Adipose tissue (tissue), 3 donors: ENCODE results near the gene DCLK3. TPM values are rescaled to one million over a fixed set of nuclear protein-coding genes. Genes with fewer than 3 reads are reported as not detected.

ENCODE experiments used
- H3K27ac ChIP-seq: one replicate; pipeline ENCODE4 v1.5.1; 2013; ENCODE audit warnings: low read depth, low read length
- WGBS, 3 donors: extraction: QIAGEN DNeasy Blood & Tissue Kit; methylation state at CpG; one replicate each; pipeline ENCODE4 v1.1.7; 2013; 5-methylcytosine and 5-hydroxymethylcytosine counted together
- polyA plus RNA-seq, 3 donors: library from polyadenylated mRNA; stranded (reverse); fragments of 200-250 nt; gene quantifications; one replicate each; pipeline ENCODE4 v1.2.3, GENCODE V29; 2013
- donor health status: healthy with polysubstance abuse.
- donor health status: Bipolar disorder and iron deficiency.
- donor health status: healthy.

The DCLK3 gene
- polyA plus RNA-seq, 3 donors = 0.05 to 0.31 (median 0.22) TPM

DNA sequence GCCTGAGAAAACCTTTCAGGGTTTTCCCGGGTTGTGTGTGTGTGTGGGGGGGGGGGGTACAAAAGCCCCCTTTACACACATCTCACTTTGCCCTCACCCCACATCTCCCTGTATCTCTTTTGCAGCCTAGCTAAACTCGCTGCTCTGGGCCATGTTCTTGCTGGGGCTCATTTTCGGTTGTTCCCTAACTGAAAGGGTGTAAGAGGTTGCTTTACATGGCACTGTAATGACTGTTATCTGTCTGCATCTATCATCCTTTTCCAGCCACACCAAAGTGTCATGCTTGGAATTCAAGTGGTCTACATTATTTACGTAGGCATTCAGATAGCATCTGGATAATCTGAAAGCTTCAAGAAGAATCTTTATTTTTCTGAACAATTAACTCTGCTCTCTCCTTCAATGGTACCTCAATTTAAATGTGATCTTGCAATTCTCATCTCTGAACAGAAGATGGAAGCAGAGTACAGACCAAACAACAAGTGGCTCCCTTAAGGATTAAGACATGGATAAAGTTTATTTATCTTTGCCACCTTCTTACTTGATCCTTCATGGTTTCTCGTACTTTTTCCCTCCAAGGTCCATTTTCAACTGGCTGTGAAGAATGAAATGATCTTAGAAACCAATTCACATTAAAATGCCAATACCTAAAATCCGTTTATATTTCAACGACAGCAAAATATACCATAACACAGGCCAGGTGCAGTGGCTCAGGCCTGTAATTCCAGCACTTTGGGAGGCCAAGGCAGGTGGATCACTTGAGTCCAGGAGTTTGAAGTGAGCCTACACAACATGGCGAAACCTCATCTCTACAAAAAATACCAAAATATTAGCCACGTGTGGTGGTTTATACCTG, 34.9 kb downstream of the DCLK3 start:
- H3K27ac ChIP-seq = no peak overlapping the region
- 49 to 55% (median 50%) methylated on average over 9 of the region's 9 CpGs for WGBS, 3 donors

DNA sequence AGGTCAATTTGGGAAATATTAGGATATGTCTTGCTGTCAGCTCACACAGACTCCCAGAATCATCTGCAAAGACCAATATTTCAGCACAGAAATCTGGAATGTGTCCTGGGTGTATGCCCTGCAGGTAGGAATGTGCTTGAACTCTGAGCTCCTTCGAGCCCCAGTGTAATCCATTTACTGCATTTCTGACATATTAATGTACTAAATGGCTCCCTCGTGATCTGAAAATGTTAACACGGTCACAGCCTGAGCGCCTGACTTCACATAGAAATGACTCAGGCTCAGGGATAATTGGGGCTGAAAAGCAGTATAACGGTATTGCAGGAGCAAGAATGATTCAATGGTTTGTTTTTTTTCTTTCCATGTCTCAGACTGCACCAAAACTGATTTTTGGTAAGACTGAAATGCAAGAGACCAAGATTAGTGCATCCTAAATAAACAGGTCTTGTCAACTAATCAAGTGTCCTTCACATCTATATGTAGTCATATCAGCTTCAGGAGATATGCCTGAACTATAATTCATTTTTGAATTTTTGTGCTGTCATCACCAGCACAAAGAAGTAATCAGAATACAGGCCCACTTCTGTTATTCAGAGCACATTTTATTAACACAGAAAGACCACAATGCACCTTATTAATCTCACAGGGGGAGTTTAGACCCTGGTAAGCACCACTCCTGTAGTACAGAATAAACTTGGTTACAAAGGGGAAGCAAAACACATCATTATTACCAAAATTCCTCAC, 49.8 kb downstream of the DCLK3 start:
- WGBS, 3 donors = 56 to 68% (median 64%) methylated on average over 5 of the region's 5 CpGs
- H3K27ac ChIP-seq = no peak overlapping the region

DNA sequence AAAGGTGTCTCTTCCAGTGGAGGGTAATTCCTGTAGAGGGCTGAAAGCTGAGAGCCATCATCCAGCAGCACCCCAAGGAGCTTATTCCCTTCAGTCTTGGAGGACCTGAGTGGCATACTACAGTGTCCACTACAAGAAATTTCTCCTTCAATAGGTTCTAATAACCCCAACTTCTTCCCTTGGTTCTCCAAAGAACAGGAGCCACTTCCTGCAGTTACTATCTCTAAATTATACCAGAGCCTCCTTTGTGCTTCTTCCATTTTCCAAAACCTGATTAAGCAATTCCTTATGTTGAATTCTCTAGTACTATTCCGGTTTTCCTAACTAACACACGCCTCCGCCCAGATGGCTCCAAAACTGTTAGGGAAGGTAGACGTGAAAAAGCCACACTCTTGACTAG, 50.4 kb downstream of the DCLK3 start:
- H3K27ac ChIP-seq = no peak overlapping the region
- 86 to 95% (median 89%) methylated on average over 4 of the region's 4 CpGs for WGBS, 3 donors

DNA sequence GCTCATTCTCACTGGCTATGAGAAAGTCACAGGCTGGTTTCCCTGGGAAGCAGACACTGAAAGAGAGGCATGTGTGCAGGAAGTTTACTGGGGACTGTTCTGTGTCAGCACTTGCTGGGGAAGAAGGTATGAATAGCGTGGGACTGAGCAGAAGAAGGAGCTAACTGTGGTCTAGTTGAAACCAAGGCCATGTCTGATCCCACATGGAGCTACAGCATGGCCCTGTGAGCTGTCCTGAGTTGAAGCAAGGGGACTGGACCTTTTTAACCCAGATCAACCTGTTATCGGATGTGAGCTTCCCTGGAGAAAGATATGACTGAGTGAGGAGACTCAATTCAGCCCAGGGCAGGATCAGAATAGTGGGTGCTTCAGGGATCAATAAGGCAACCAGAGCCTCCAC, 53.7 kb downstream of the DCLK3 start:
- H3K27ac ChIP-seq = no peak overlapping the region
- WGBS, 3 donors = 55 to 89% (median 63%) methylated on average over 2 of the region's 2 CpGs

DNA sequence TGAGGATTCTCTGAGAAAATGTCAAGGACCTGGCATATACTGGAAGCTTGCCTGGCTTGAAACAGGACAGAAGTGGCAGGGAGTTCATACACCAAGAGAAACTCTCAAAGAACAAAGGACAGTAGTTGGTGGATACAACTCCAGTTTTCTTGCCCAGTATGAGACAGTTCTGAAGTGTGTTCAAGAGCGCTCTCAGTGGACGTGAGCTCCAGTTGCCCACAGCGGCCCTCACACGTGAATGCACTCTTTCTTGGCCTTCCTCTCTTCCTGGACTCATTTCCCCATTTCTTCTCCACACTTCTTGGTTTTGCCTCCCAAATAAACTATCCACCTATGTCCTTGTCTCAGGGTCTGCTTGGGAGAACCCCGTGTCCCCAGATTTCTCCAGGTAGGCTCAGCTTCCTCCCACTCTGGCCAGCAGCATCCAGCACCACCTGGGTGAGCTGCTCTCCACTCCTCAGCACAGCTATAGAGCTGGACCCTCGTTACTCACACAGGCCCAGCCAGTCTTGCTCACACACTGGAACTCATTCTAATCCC, 54.5 kb downstream of the DCLK3 start:
- H3K27ac ChIP-seq = no peak overlapping the region
- WGBS, 3 donors = 82 to 86% (median 83%) methylated on average over 6 of the region's 6 CpGs

DNA sequence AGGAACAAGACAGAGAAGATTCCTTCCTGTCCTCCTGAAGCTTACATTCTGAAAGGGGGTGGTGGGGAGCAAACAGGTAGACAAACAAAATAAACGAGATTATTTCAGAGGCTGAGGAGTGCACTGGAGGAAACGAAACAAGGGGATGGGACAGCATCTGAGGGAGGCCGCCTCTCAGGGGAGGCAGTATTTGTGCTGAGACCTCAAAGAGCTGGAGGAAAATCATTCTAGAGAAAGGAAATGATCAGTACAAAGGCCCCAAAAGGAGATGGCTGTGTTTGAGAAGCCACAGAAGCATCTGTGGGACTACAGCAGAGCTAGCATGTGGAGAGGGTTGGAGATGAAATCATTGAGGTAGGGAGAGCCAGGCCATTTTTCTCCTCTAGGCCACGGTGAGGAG, 55.1 kb downstream of the DCLK3 start:
- H3K27ac ChIP-seq = no peak overlapping the region
- WGBS, 3 donors = 55 to 77% (median 72%) methylated on average over 4 of the region's 4 CpGs

DNA sequence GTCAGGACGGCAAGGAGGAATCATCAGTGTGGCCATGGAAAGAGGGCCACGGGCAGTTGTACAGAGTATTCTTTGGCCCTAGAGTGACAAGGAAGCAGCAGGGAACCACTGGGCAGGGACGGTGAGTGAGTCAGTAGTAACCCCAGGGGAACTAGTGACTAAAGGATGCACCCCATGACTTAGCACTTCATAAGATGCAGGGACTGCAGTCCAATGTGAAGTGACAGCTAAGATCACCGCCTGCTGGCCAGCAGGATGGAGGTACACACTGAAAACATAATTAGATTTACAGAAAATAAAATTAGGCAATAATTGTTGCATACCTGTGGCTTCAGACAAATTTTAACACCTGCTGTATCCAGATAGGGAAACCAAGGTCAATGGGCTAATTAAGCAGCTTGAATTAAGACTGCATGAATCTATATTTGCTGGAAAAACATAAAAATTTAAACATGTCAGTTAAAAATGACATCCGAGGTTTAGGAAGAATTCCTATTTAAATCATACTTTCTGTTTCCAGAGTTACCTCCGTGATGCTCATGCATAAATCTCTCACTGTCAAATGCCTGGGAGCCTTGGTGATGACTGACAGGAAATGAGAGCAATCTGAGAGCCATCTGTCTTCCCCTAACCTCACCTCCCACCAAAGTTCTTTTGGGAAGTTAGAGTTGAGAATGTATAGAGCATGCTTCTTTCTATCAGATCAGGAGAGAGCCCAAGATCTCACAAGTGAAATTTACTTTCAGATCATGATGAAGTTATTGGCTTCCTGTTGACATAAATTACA, 56.5 kb downstream of the DCLK3 start:
- WGBS, 3 donors = 45 to 52% (median 48%) methylated on average over 6 of the region's 6 CpGs
- no peak overlapping the region for H3K27ac ChIP-seq

DNA sequence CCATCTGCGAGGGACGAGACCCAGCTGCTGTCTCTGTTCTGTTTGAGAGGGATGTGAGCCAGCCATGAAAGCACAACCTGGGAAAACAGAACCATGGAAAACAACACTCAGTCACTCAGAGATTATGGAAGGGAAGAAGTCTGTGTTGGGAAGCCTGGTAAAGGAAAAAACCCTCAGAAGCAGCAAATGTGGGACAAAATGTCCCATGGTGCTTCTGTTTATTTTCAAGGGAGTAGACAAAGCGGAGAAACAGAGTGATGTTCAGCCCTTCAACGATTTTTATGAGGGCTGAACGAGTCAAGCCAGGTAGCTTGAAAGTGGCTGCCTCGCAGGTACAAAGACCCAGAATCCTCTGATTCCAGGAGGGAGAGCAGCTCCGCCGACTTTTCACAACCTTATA, 59.3 kb downstream of the DCLK3 start:
- 70 to 75% (median 74%) methylated on average over 8 of the region's 8 CpGs for WGBS, 3 donors
- H3K27ac ChIP-seq = no peak overlapping the region

DNA sequence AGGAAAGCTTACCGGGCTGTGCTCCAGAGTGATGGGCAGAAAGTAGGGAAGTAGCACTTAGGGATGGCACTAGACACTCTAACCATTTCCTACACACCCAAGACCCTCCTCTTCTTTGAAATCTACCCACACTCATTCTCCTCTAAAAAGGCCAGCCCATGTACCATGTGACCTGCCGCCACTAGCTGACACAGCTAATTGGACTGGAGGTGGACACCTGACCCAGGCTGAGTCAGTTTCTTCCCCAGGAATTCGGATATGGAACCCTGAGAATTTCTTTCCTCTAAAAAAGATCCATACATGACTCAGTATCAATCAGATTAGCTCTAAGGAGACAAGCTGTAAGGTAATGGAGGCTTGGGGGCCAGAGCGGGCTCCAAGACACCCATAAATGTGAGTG, 60.1 kb downstream of the DCLK3 start:
- 78 to 91% (median 87%) methylated on average over 4 of the region's 4 CpGs for WGBS, 3 donors
- H3K27ac ChIP-seq = no peak overlapping the region

DNA sequence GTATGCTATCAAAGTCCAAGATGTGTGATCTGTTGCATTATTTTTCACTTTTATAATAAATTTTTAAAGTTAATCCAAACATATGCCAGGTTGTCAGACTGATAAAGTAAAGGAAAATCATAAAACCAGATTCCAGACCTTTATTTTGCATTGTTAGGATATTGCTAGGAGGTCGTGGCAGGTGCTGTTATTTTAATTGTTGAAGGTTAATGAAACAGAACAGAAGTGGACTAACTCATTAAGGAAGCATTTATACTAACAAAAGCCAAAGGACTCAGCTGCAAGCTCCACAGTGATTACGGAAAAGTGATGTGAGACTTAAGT, 63.1 kb downstream of the DCLK3 start:
- WGBS, 3 donors = 64 to 76% (median 65%) methylated on average over 2 of the region's 2 CpGs
- no peak overlapping the region for H3K27ac ChIP-seq

DNA sequence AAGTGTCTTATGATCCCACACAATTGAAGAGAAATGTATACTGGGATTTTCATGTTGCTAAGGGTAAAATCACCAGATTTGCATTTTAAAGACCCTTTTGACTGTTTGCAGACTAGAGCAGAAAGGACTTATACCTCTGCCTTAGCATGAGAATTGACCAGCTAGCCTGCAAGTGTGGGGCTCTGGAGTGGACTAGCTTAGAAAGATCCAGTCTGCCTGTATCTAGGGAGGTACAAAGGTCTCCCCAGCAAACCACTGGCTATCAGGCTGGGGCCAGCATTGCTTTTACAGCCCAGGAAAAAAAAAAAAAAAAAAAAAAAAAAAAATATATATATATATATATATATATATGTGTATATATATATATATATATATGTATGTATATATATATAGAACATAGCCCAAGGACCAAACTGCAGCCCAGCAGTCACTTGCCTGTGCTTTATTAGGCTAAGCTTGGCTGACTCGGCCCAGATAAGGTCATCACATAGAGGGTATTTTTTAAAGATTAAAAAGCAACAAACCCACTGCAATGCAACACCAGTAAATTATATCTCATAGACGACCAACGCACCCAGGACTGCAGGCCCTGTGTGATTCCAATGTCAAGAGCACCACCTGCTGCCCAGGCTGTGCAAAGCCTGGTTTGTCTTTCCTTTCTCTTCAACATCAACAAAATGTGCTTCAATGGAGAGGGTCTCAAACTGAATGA, 63.7 kb downstream of the DCLK3 start:
- 0 to 6% (median 1%) methylated on average over 3 of the region's 3 CpGs for WGBS, 3 donors
- no peak overlapping the region for H3K27ac ChIP-seq

DNA sequence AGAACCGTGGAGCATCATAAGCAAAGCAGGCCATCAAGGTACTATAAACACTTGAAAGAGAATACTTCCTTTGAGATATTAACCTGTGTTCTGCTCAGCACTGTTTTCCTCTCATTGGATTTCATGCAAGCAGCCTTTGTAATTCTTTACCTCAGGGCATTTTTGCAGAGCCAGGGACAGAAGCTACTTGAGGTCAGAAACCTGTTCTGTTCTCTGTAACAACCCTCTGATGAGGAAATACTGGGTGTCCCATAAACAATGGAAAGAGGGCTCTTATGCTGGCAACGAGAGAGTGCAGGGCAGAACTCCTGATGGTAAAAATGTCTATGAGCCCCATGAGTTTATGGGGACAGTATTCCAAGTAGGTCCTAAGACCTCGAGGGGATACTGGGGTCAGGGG, 66.0 kb downstream of the DCLK3 start:
- WGBS, 3 donors = 59 to 83% (median 75%) methylated on average over 3 of the region's 3 CpGs
- no peak overlapping the region for H3K27ac ChIP-seq

DNA sequence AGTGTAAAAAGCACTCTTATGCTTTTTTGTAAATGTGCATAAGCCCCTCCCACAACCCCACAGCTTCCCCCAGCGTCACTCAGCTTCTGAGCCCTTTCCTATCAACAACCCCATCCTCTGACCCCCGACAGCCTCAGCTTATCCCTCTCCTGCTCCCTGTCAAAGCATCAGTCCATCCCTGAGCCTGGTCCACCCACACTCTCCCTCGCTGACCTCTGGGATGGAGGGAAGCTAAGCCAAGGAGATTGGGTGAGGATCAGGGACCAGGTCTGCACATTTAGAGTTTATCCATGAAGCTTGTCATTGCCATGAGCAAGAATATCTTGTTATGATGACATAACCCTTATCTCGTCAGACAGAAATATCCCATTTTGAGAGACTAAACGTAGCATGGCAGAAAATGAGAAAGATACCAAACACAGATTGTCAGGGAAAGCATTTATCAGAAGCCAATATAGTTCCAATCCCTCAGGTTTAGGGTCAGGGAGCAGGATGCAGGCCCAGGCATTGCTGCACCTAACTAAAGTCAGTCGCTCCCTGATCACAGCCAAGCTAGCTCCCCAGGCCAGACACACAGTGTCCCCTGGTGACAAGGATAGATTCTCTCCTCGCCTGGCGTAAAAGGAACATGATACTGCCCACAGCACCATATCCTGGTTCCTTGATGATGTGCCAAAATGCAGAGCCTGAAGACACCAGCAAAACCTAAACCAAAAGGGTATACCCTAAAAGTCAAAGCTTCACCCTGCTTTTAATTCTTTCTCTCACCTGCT, 66.9 kb downstream of the DCLK3 start:
- 66 to 83% (median 81%) methylated on average over 8 of the region's 8 CpGs for WGBS, 3 donors
- H3K27ac ChIP-seq = no peak overlapping the region

DNA sequence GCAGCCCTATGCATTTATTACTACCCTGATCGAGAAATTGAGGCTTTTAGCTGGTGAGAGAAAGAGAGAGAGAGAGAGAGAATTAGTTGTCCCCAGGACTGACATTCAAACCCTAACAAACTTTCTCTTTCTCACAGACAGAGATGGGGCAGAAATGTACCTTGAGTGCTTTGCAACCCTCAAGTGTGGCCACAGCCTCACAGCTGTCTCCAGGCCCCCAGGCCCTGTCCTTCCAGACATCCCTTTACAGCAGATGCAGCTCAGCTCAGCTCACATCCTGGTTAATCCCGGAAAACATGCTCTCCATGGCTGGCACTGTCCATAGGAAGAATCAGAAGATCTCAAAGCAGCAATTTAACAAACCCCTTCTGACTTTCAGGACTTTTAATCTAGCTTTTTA, 67.6 kb downstream of the DCLK3 start:
- no peak overlapping the region for H3K27ac ChIP-seq
- 55 to 85% (median 82%) methylated on average over 2 of the region's 2 CpGs for WGBS, 3 donors

DNA sequence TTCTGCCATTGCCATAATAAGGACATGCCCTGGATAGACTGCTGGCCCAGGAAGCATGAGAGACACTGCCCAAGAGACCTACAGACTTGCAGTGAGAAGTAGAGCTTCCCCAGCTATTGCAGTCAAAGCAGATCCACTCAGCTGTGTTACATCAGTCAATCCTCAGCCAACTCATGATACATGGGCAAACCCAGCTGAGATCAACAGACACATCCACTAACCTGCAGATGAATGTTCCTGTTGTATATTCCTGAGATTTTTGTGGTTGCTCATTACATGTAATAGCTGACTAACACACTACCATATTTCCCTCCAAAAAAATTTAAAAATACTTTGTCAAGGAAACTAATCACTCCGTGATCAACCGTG, 68.6 kb downstream of the DCLK3 start:
- WGBS, 3 donors = 81 to 89% (median 82%) methylated on average over 2 of the region's 2 CpGs
- no peak overlapping the region for H3K27ac ChIP-seq

DNA sequence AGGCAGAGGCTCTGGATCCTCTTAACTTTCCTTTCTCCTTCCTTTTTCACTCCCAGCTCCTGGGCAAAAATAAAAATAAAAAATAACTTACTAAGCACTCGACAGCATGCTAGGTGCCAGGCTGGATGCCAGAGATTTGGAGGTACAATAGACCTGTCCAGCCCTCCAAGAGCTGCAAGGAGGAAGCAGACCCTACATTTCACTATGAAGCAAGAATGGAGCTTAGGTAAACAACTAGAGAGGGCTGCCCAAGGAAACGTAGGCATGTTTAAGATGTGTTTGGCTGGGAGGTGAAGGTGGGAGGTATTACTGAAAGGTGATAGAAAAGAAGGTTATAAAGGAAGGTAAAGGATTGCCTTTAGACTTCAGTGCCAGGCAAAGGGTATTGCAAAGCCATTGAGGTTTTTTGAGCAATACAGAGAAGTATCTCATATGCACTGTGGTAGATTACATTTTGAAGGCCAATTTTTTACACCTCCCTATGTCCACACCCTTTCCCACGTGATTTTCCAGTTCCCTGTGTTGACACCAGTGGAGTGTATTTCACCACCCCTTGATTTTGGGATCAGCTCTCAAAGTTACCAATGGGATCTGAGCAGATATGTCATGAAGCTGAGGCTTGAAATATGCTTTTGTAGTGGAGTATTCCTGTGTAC, 69.1 kb downstream of the DCLK3 start:
- H3K27ac ChIP-seq = no peak overlapping the region
- 43 to 62% (median 55%) methylated on average over 3 of the region's 3 CpGs for WGBS, 3 donors

DNA sequence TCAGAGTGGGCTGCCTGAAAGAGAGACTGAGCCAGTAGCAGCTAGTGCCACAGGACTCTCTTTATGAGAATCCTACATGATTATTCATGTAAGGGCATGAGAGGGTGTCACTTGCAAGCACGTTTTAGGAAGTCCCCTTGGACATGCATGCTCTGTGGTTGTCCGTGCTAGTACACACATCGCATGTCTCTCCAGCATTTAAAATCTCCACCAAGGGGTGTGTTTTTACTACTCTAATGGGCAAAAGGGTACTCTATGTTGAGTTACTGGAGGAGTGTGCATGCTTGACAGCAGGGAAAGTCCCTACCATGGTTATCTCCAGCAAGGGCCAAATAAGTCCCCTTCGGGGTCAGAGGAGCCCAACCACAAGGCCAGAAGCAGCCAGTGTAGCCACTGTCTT, 70.7 kb downstream of the DCLK3 start:
- H3K27ac ChIP-seq = no peak overlapping the region
- WGBS, 3 donors = 76 to 87% (median 86%) methylated on average over 4 of the region's 4 CpGs
